Loucy (cell line): Measurements from ENCODE around the gene STXBP2.

Experiments used
- H2AFZ ChIP-seq: fragments of 200-600 bp; sonication (generic); 2 replicates; pipeline ENCODE4 v1.6.0; 2016; ENCODE audit warnings: antibody characterized with exemption, mild to moderate bottlenecking, low read length, moderate library complexity
- H3F3A ChIP-seq: fragments of 200-600 bp; 2 replicates; pipeline ENCODE4 v1.6.0; 2016; ENCODE audit warnings: antibody characterized with exemption, low read depth, mild to moderate bottlenecking
- H3K27me3 ChIP-seq: fragments of 200-600 bp; sonication (generic); 2 replicates; pipeline ENCODE4 v1.6.1; 2014; ENCODE audit warnings: low read length, mild to moderate bottlenecking; ENCODE audit not compliant: insufficient read depth, poor library complexity, severe bottlenecking
- H3K36me3 ChIP-seq: fragments of 200-600 bp; sonication (generic); 2 replicates; pipeline ENCODE4 v1.6.1; 2016; ENCODE audit warnings: low read length; ENCODE audit not compliant: insufficient read depth
- H3K4me1 ChIP-seq: fragments of 200-600 bp; sonication (generic); 2 replicates; pipeline ENCODE4 v1.5.1; 2014; ENCODE audit warnings: low read length, mild to moderate bottlenecking; ENCODE audit not compliant: insufficient read depth, poor library complexity, severe bottlenecking
- H3K4me2 ChIP-seq: fragments of 200-600 bp; sonication (generic); 2 replicates; pipeline ENCODE4 v1.6.0; 2014; ENCODE audit warnings: antibody characterized with exemption, low read length, low read depth, mild to moderate bottlenecking; ENCODE audit not compliant: poor library complexity, severe bottlenecking
- H3K4me3 ChIP-seq: fragments of 200-600 bp; sonication (generic); 2 replicates; pipeline ENCODE4 v1.5.1; 2014; ENCODE audit warnings: low read length, mild to moderate bottlenecking, mixed read lengths; ENCODE audit not compliant: poor library complexity, severe bottlenecking
- H3K79me2 ChIP-seq: fragments of 200-600 bp; sonication (generic); 2 replicates; pipeline ENCODE4 v1.6.1; 2014; ENCODE audit warnings: low read length; ENCODE audit not compliant: insufficient read depth
- H3K9ac ChIP-seq: fragments of 200-600 bp; sonication (generic); 2 replicates; pipeline ENCODE4 v1.6.0; 2014; ENCODE audit warnings: mild to moderate bottlenecking, low read depth, low read length, moderate library complexity; ENCODE audit not compliant: poor library complexity, severe bottlenecking
- H3K9me2 ChIP-seq: fragments of 200-600 bp; sonication (generic); replicated peaks from 2 replicates; pipeline ENCODE4 v1.6.1; 2016; ENCODE audit warnings: low read depth, low read length, mixed read lengths
- H3K9me3 ChIP-seq: fragments of 200-600 bp; sonication (generic); 2 replicates; pipeline ENCODE4 v1.6.1; 2014; ENCODE audit warnings: mild to moderate bottlenecking, antibody characterized with exemption, low read length, low read depth; ENCODE audit not compliant: insufficient read depth
- H4K20me1 ChIP-seq: fragments of 200-600 bp; sonication (generic); 2 replicates; pipeline ENCODE4 v1.6.0; 2014; ENCODE audit warnings: antibody characterized with exemption, low read length, mild to moderate bottlenecking; ENCODE audit not compliant: insufficient read depth, poor library complexity, severe bottlenecking
- EZH2phosphoT487 ChIP-seq: fragments of 200-600 bp; IDR thresholded peaks from 2 replicates; pipeline ENCODE4 v1.6.1; 2018; ENCODE audit warnings: antibody characterized with exemption, mild to moderate bottlenecking, moderate library complexity, borderline replicate concordance
- TF ChIP-seq, protein P1 (sequence below): fragments of 200-600 bp; sonication (generic); conservative IDR thresholded peaks from 2 replicates; pipeline ENCODE4 v1.5.1; 2014; ENCODE audit warnings: mild to moderate bottlenecking, antibody characterized with exemption, low read length

STXBP2 gene

DNA sequence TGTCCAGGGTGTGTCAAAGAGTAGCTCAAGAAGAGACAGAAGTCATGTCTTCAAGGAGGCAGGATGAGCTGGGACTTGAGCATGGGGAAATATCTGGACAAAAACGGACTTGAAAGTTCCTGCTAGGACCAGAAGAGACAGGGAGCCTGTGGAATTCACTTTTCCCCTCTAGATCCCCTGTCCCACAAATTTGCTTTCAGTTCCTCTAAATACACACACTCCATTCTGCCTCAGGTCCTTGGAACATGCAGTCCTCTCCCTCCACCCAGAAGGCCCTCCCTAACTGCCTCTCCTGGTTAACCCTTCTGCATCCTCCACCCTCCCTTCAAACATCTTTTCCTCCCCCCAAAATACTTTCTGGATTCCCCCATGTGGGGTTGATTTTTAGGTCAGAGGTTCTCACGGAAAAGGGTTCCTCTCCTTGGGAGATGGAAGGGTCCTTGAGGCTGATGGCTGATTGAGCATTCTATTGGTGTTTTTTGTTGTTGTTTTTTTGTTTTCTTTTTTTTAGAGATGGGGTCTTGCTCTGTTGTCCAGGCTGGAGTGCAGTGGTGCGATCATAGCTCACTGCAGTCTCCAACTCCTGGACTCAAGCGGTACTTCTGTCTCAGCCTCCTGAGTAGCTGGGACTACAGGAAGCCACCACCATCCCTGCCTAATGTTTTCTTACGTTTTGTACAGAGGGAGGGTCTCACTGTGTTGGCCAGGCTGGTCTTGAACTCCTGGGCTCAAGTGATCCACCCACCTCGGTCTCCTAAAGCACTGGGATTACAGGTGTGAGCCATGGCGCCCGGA lies 25.0 kb downstream of the STXBP2 start:
- Histone ChIP-seq H3K79me2 (no peaks in the 10 kb centered on the region), H3K4me3 (no peak overlapping the region), H3K9me3 (no peaks in the 10 kb centered on the region), H3K4me2 (no peak overlapping the region), H3K4me1 (no peaks in the 10 kb centered on the region), H4K20me1 (no peaks in the 10 kb centered on the region), H2AFZ (no peak overlapping the region), H3K36me3 (no peaks in the 10 kb centered on the region), H3K9ac (no peak overlapping the region), H3K9me2 (no peaks in the 10 kb centered on the region), H3K27me3 (no peaks in the 10 kb centered on the region), H3F3A (no peaks in the 10 kb centered on the region)
- TF ChIP-seq, protein P1, sequence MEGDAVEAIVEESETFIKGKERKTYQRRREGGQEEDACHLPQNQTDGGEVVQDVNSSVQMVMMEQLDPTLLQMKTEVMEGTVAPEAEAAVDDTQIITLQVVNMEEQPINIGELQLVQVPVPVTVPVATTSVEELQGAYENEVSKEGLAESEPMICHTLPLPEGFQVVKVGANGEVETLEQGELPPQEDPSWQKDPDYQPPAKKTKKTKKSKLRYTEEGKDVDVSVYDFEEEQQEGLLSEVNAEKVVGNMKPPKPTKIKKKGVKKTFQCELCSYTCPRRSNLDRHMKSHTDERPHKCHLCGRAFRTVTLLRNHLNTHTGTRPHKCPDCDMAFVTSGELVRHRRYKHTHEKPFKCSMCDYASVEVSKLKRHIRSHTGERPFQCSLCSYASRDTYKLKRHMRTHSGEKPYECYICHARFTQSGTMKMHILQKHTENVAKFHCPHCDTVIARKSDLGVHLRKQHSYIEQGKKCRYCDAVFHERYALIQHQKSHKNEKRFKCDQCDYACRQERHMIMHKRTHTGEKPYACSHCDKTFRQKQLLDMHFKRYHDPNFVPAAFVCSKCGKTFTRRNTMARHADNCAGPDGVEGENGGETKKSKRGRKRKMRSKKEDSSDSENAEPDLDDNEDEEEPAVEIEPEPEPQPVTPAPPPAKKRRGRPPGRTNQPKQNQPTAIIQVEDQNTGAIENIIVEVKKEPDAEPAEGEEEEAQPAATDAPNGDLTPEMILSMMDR: no peak
- no peak for TF ChIP-seq EZH2phosphoT487

- no peak overlapping the region for H3K4me3 ChIP-seq
- no peak overlapping the region for H3K4me2 ChIP-seq
- H4K20me1 ChIP-seq: no peaks in the 10 kb centered on the region
- H3K9ac ChIP-seq: no peak overlapping the region
- H3K9me2 ChIP-seq: no peaks in the 10 kb centered on the region
- no peaks in the 10 kb centered on the region for H3K36me3 ChIP-seq
- H3K4me1 ChIP-seq: no peaks in the 10 kb centered on the region
- H3F3A ChIP-seq: no peaks in the 10 kb centered on the region
- no peaks in the 10 kb centered on the region for H3K9me3 ChIP-seq
- TF ChIP-seq, protein P1: no peak
- no peak for TF ChIP-seq EZH2phosphoT487
- no peaks in the 10 kb centered on the region for H3K27me3 ChIP-seq
- H3K79me2 ChIP-seq: no peaks in the 10 kb centered on the region
- H2AFZ ChIP-seq: no peak overlapping the region
Observed at GRCh38 chr19:7662657-7663056, 25.7 kb downstream of the STXBP2 start.

GRCh38 chr19:7663706-7664105 lies 26.8 kb downstream of the STXBP2 start:
- Histone ChIP-seq H3K9me3 (no peaks in the 10 kb centered on the region), H3K4me3 (no peak overlapping the region), H3K27me3 (no peaks in the 10 kb centered on the region)

More at GRCh38 chr19:7663706-7664105, 26.8 kb downstream of the STXBP2 start:
- Histone ChIP-seq H3K9ac (no peak overlapping the region), H3K9me2 (no peaks in the 10 kb centered on the region), H2AFZ (no peak overlapping the region), H3F3A (no peaks in the 10 kb centered on the region), H3K79me2 (no peaks in the 10 kb centered on the region), H3K36me3 (no peaks in the 10 kb centered on the region), H3K4me2 (no peak overlapping the region), H4K20me1 (no peaks in the 10 kb centered on the region), H3K4me1 (no peaks in the 10 kb centered on the region)
- TF ChIP-seq, protein P1: no peak
- TF ChIP-seq EZH2phosphoT487: no peak
